Measurements from ENCODE around the gene UBAC2.

- TF ChIP-seq, protein P1, sequence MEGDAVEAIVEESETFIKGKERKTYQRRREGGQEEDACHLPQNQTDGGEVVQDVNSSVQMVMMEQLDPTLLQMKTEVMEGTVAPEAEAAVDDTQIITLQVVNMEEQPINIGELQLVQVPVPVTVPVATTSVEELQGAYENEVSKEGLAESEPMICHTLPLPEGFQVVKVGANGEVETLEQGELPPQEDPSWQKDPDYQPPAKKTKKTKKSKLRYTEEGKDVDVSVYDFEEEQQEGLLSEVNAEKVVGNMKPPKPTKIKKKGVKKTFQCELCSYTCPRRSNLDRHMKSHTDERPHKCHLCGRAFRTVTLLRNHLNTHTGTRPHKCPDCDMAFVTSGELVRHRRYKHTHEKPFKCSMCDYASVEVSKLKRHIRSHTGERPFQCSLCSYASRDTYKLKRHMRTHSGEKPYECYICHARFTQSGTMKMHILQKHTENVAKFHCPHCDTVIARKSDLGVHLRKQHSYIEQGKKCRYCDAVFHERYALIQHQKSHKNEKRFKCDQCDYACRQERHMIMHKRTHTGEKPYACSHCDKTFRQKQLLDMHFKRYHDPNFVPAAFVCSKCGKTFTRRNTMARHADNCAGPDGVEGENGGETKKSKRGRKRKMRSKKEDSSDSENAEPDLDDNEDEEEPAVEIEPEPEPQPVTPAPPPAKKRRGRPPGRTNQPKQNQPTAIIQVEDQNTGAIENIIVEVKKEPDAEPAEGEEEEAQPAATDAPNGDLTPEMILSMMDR (IDR thresholded peaks at IDR 0.05 in 8 of 11, conservative IDR thresholded peaks at IDR 0.05 in 3 of 11), result no peak
- TF ChIP-seq POLR2A (IDR thresholded peaks at IDR 0.05), result no peak
These were observed 133.6 kb downstream of the UBAC2 start for GRCh38 chr13:99334221-99334620.

Data from spleen (tissue), 7 donors.